ENCODE results near the gene FOXK1.

DNA sequence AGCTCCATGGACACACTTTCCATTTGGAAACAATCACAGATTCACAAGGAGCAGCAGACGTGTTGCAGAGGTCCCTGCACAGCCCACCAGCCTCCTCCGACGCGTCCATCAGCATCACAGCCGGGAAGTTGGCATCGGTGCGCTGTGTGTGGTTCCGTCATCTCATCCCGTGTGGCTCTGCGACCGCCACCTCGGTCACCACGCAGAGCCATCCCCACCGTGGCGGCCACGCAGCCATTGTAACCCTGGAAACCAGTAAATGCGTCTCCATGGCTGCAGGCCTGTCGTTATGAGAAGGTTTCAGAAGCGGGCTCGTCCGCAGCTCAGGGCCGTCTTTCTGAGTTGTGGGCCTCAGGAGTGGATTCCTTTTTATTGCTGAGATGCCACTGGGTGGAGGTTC, 36.0 kb downstream of the FOXK1 start:
- TF ChIP-seq ELF2 (CRISPR knock-in tag; IDR thresholded peaks at IDR 0.05), result no peak
- no peak for TF ChIP-seq CHD1 (IDR thresholded peaks at IDR 0.05; ENCODE audit: low read length)
- TF ChIP-seq, protein P1, sequence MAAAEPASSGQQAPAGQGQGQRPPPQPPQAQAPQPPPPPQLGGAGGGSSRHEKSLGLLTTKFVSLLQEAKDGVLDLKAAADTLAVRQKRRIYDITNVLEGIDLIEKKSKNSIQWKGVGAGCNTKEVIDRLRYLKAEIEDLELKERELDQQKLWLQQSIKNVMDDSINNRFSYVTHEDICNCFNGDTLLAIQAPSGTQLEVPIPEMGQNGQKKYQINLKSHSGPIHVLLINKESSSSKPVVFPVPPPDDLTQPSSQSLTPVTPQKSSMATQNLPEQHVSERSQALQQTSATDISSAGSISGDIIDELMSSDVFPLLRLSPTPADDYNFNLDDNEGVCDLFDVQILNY (CRISPR knock-in tag; IDR thresholded peaks at IDR 0.05), result no peak
- TF ChIP-seq, protein P2, sequence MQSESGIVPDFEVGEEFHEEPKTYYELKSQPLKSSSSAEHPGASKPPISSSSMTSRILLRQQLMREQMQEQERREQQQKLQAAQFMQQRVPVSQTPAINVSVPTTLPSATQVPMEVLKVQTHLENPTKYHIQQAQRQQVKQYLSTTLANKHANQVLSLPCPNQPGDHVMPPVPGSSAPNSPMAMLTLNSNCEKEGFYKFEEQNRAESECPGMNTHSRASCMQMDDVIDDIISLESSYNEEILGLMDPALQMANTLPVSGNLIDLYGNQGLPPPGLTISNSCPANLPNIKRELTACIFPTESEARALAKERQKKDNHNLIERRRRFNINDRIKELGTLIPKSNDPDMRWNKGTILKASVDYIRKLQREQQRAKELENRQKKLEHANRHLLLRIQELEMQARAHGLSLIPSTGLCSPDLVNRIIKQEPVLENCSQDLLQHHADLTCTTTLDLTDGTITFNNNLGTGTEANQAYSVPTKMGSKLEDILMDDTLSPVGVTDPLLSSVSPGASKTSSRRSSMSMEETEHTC (IDR thresholded peaks at IDR 0.05), result no peak
- TF ChIP-seq, protein P3, sequence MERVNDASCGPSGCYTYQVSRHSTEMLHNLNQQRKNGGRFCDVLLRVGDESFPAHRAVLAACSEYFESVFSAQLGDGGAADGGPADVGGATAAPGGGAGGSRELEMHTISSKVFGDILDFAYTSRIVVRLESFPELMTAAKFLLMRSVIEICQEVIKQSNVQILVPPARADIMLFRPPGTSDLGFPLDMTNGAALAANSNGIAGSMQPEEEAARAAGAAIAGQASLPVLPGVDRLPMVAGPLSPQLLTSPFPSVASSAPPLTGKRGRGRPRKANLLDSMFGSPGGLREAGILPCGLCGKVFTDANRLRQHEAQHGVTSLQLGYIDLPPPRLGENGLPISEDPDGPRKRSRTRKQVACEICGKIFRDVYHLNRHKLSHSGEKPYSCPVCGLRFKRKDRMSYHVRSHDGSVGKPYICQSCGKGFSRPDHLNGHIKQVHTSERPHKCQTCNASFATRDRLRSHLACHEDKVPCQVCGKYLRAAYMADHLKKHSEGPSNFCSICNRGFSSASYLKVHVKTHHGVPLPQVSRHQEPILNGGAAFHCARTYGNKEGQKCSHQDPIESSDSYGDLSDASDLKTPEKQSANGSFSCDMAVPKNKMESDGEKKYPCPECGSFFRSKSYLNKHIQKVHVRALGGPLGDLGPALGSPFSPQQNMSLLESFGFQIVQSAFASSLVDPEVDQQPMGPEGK (CRISPR knock-in tag; IDR thresholded peaks at IDR 0.05; ENCODE audit: borderline replicate concordance), result no peak
- no peak for TF ChIP-seq TRIM24 (IDR thresholded peaks at IDR 0.05)
- no peak for TF ChIP-seq TAF15 (IDR thresholded peaks at IDR 0.05; ENCODE audit: low read depth, low read length)
- TF ChIP-seq RAD51 (IDR thresholded peaks at IDR 0.05; ENCODE audit: borderline replicate concordance, low read depth), result no peak
- TF ChIP-seq KLF13 (tag; IDR thresholded peaks at IDR 0.05; ENCODE audit: borderline replicate concordance, low read depth), result no peak
- TF ChIP-seq CBFB (CRISPR knock-in tag; IDR thresholded peaks at IDR 0.05), result no peak
- TF ChIP-seq POLR2AphosphoS5 (IDR thresholded peaks at IDR 0.05; ENCODE audit: control insufficient read depth, insufficient read depth, low read depth, low read length), result no peak
- TF ChIP-seq TEAD2 (tag; IDR thresholded peaks at IDR 0.05), result no peak

Data from K562 (cell line).